KOPT-K1 (cell line): ENCODE measurements around the gene PHETA2.
"Not testable (repeated sequence)": the region's sequence is repeated elsewhere in the genome, so short reads cannot be mapped to it uniquely, and the experiment has no call there.

Experiments used
- H3K27ac ChIP-seq: fragments of 200-600 bp; sonication (generic); 2 replicates; pipeline ENCODE4 v1.5.1; 2016; ENCODE audit warnings: antibody characterized with exemption, mild to moderate bottlenecking, low read depth, low read length; ENCODE audit not compliant: poor library complexity, severe bottlenecking
- H3K36me3 ChIP-seq: fragments of 200-600 bp; sonication (generic); 2 replicates; pipeline ENCODE4 v1.5.1; 2017; ENCODE audit warnings: antibody characterized with exemption, mild to moderate bottlenecking, low read length, moderate library complexity; ENCODE audit not compliant: insufficient read depth
- H3K9me3 ChIP-seq: fragments of 200-600 bp; sonication (generic); 2 replicates; pipeline ENCODE4 v1.5.1; 2017; ENCODE audit warnings: antibody characterized with exemption, low read length, mild to moderate bottlenecking; ENCODE audit not compliant: insufficient read depth, poor library complexity, severe bottlenecking

The PHETA2 gene

GRCh38 chr22:42077486-42078125 is 3.6 kb downstream of the PHETA2 start:
- H3K9me3 ChIP-seq = no peaks in the 10 kb centered on the region
- H3K27ac ChIP-seq = no peak overlapping the region
- peaks cover 11% of the 10 kb centered on the region for H3K36me3 ChIP-seq

GRCh38 chr22:42078469-42079318 is 4.6 kb downstream of the PHETA2 start:
- peak overlapping the region; percentile 83 for H3K27ac ChIP-seq
- H3K36me3 ChIP-seq = peaks cover 22% of the 10 kb centered on the region
- H3K9me3 ChIP-seq = no peaks in the 10 kb centered on the region

- no peaks in the 10 kb centered on the region for H3K9me3 ChIP-seq
Observed at GRCh38 chr22:42079319-42080251, 5.5 kb downstream of the PHETA2 start, which contains the start of gene SMDT1. TSS of gene SMDT1 (plus strand) at chr22:42079700. CDS start at chr22:42079769, 69 bp downstream.

GRCh38 chr22:42080287-42080686 is 6.2 kb downstream of the PHETA2 start:
- peak overlapping the region; percentile 83 for H3K27ac ChIP-seq
- H3K9me3 ChIP-seq = no peaks in the 10 kb centered on the region
- H3K36me3 ChIP-seq = peaks cover 38% of the 10 kb centered on the region

More at GRCh38 chr22:42079319-42080251, 5.5 kb downstream of the PHETA2 start, which contains the start of gene SMDT1:
- peak within 1 kb of the TSS; percentile 83 for H3K27ac ChIP-seq
- peaks cover 31% of the 10 kb centered on the region for H3K36me3 ChIP-seq

GRCh38 chr22:42083119-42083518 is 9.1 kb downstream of the PHETA2 start:
- Histone ChIP-seq H3K9me3 (no peaks in the 10 kb centered on the region), H3K27ac (no peak overlapping the region), H3K36me3 (peaks cover 59% of the 10 kb centered on the region)

- peaks cover 69% of the 10 kb centered on the region for H3K36me3 ChIP-seq
- no peaks in the 10 kb centered on the region for H3K9me3 ChIP-seq
- H3K27ac ChIP-seq = no peak overlapping the region
Observed at GRCh38 chr22:42084874-42085273, 10.8 kb downstream of the PHETA2 start.

- H3K27ac ChIP-seq = no peak overlapping the region
- peaks cover 69% of the 10 kb centered on the region for H3K36me3 ChIP-seq
- no peaks in the 10 kb centered on the region for H3K9me3 ChIP-seq
Observed at GRCh38 chr22:42086051-42086450, 12.0 kb downstream of the PHETA2 start.

GRCh38 chr22:42090596-42091454 is 16.8 kb downstream of the PHETA2 start, which contains the start of gene NDUFA6:
TSS of gene NDUFA6 (minus strand) at chr22:42090772. CDS start at chr22:42090744, 28 bp downstream.
- no peaks in the 10 kb centered on the region for H3K9me3 ChIP-seq
- H3K36me3 ChIP-seq = peaks cover 26% of the 10 kb centered on the region
- peak within 1 kb of the TSS; percentile 89 for H3K27ac ChIP-seq

GRCh38 chr22:42091455-42091782 is 17.4 kb downstream of the PHETA2 start:
- Histone ChIP-seq H3K9me3 (no peaks in the 10 kb centered on the region), H3K27ac (peak overlapping the region; percentile 89), H3K36me3 (peaks cover 20% of the 10 kb centered on the region)

GRCh38 chr22:42101199-42101598 is 27.2 kb downstream of the PHETA2 start:
- peaks cover 70% of the 10 kb centered on the region for H3K9me3 ChIP-seq
- H3K36me3 ChIP-seq = peaks cover 4% of the 10 kb centered on the region; the same call in 1 of the 2 replicates
- no peak overlapping the region for H3K27ac ChIP-seq

- peaks cover 66% of the 10 kb centered on the region for H3K9me3 ChIP-seq
- H3K27ac ChIP-seq, H3K36me3 ChIP-seq: not testable (repeated sequence)
Observed at GRCh38 chr22:42104332-42104860, 30.3 kb downstream of the PHETA2 start.

GRCh38 chr22:42108848-42109247 is 34.8 kb downstream of the PHETA2 start:
- no peak overlapping the region for H3K27ac ChIP-seq
- H3K36me3 ChIP-seq = no peaks in the 10 kb centered on the region; the same call in 1 of the 2 replicates
- H3K9me3 ChIP-seq = peaks cover 22% of the 10 kb centered on the region

GRCh38 chr22:42111798-42112197 is 37.8 kb downstream of the PHETA2 start:
- H3K36me3 ChIP-seq = no peaks in the 10 kb centered on the region; the same call in 1 of the 2 replicates
- peaks cover 22% of the 10 kb centered on the region for H3K9me3 ChIP-seq
- H3K27ac ChIP-seq = no peak overlapping the region

GRCh38 chr22:42112793-42113192 is 38.7 kb downstream of the PHETA2 start:
- H3K9me3 ChIP-seq = peaks cover 22% of the 10 kb centered on the region
- H3K27ac ChIP-seq, H3K36me3 ChIP-seq: not testable (repeated sequence)
